ENCODE measurements around the gene KCNT2.
A peak's percentile ranks its signal among the peaks of the same experiment; 100 is the strongest.

KCNT2 gene

GRCh38 chr1:196376630-196377328 lies 231.5 kb downstream of the KCNT2 start:
- Histone ChIP-seq H3K27me3 (ENCODE audit: control insufficient read depth, insufficient read depth, low read length) (no peaks in the 10 kb centered on the region), H3K9me3 (ENCODE audit: control insufficient read depth, insufficient read depth, low read length) (no peaks in the 10 kb centered on the region), H3K4me1 (ENCODE audit: control insufficient read depth, insufficient read depth, low read length) (peaks cover 16% of the 10 kb centered on the region), H3K4me3 (ENCODE audit: low read depth, low read length) (no peak overlapping the region), H3K36me3 (ENCODE audit: control insufficient read depth, insufficient read depth, low read length) (no peaks in the 10 kb centered on the region), H3K9ac (ENCODE audit: low read depth, low read length) (no peak overlapping the region), H3K27ac (ENCODE audit: low read depth, low read length) (no peak overlapping the region)

- no peaks in the 10 kb centered on the region for H3K36me3 ChIP-seq (ENCODE audit: control insufficient read depth, insufficient read depth, low read length)
- H3K9me3 ChIP-seq (ENCODE audit: control insufficient read depth, insufficient read depth, low read length) = no peaks in the 10 kb centered on the region
- H3K27ac ChIP-seq (ENCODE audit: low read depth, low read length) = peak overlapping the region; percentile 57
- no peaks in the 10 kb centered on the region for H3K27me3 ChIP-seq (ENCODE audit: control insufficient read depth, insufficient read depth, low read length)
- no peak overlapping the region for H3K4me3 ChIP-seq (ENCODE audit: low read depth, low read length)
- H3K4me1 ChIP-seq (ENCODE audit: control insufficient read depth, insufficient read depth, low read length) = peaks cover 16% of the 10 kb centered on the region
- H3K9ac ChIP-seq (ENCODE audit: low read depth, low read length) = no peak overlapping the region; the same call in 1 of the 2 replicates
Measured at GRCh38 chr1:196373798-196374197, 234.4 kb downstream of the KCNT2 start.

DNA sequence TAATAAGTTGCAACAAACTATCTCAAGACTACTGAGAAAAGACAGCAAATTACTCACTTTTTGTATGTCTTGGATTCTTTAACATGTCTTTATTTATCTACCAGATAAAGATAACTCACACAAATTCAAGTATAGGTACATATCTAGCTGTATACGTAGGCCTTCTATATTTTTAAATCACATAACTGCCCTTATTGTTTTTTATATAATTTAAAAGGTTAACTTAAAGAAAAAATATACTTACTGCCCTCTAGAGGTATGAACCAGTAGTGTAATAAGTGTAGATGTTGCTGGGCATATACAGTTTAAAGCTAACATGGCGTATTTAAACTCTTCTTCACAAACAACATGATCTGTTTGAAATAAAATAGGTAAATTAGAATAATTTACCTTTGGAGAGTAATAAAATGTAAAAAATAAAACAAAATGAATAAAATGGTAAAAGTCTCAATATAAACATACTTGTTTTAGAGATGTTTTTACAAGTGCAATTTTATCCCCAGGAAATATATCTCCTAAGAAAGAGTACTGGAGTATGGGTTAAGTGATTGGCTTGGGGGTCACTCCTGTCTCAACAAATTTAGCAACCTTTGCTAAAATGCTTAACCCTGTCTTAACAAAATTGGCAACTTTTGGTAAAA lies 235.2 kb downstream of the KCNT2 start:
- Histone ChIP-seq H3K4me1 (ENCODE audit: control insufficient read depth, insufficient read depth, low read length) (peaks cover 21% of the 10 kb centered on the region), H3K9me3 (ENCODE audit: control insufficient read depth, insufficient read depth, low read length) (no peaks in the 10 kb centered on the region), H3K36me3 (ENCODE audit: control insufficient read depth, insufficient read depth, low read length) (no peaks in the 10 kb centered on the region), H3K27me3 (ENCODE audit: control insufficient read depth, insufficient read depth, low read length) (no peaks in the 10 kb centered on the region), H3K27ac (ENCODE audit: low read depth, low read length) (no peak overlapping the region), H3K4me3 (ENCODE audit: low read depth, low read length) (no peak overlapping the region), H3K9ac (ENCODE audit: low read depth, low read length) (no peak overlapping the region)

DNA sequence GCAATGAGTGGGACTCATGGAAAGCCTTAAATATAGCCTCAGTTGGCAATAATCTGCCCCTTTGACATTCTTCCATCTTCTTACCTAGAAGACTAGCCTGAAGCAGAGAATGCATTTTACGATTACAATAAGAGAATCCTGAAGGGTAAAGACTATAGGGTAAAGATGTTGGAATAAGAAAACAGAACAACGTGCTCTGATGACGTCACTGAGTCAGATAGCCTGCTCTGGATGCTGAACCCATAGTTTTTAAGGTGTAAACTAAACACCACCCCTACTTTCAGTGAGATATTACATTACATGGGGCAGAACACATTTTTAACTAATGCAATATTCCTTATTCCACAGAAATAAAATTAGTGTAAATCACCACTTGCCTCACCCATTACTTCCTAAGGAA lies 240.4 kb downstream of the KCNT2 start:
- no peaks in the 10 kb centered on the region for H3K36me3 ChIP-seq (ENCODE audit: control insufficient read depth, insufficient read depth, low read length)
- H3K27ac ChIP-seq (ENCODE audit: low read depth, low read length) = no peak overlapping the region
- no peaks in the 10 kb centered on the region for H3K9me3 ChIP-seq (ENCODE audit: control insufficient read depth, insufficient read depth, low read length)
- no peaks in the 10 kb centered on the region for H3K27me3 ChIP-seq (ENCODE audit: control insufficient read depth, insufficient read depth, low read length)
- H3K4me3 ChIP-seq (ENCODE audit: low read depth, low read length) = no peak overlapping the region
- no peak overlapping the region for H3K9ac ChIP-seq (ENCODE audit: low read depth, low read length)
- H3K4me1 ChIP-seq (ENCODE audit: control insufficient read depth, insufficient read depth, low read length) = peaks cover 20% of the 10 kb centered on the region

GRCh38 chr1:196366817-196367495 lies 241.3 kb downstream of the KCNT2 start:
- Histone ChIP-seq H3K27me3 (ENCODE audit: control insufficient read depth, insufficient read depth, low read length) (no peaks in the 10 kb centered on the region), H3K4me1 (ENCODE audit: control insufficient read depth, insufficient read depth, low read length) (peaks cover 25% of the 10 kb centered on the region), H3K9ac (ENCODE audit: low read depth, low read length) (no peak overlapping the region), H3K36me3 (ENCODE audit: control insufficient read depth, insufficient read depth, low read length) (no peaks in the 10 kb centered on the region), H3K27ac (ENCODE audit: low read depth, low read length) (no peak overlapping the region), H3K4me3 (ENCODE audit: low read depth, low read length) (no peak overlapping the region), H3K9me3 (ENCODE audit: control insufficient read depth, insufficient read depth, low read length) (no peaks in the 10 kb centered on the region)

DNA sequence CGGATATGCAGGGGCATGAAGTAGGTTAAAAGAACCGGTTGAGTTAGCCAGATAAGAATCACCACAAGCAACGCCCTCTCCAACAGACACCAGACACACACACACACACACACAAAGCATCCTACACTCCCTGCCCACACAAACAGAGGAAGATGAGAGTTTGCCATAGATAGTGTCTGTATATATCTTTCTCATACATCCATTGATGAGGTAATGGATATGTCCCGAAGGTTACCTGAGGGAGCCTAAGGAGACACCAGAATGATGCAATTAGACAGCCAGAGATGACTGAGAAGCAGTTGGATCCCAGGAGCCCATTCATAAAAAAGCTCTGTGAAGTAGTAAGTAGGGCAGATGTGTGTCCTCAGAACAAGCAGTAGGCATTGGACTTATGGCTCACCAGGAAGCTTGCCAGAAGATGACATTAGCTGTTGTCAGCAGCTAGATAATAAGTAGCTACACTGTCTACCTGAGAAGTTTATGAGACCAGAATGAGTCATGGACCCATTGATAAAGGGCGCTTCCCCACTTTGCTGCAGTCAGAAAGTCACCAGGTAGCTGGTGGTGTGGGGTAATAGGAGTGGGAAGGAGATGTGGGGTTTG lies 247.0 kb downstream of the KCNT2 start:
- no peak overlapping the region for H3K4me3 ChIP-seq (ENCODE audit: low read depth, low read length)
- no peak overlapping the region for H3K9ac ChIP-seq (ENCODE audit: low read depth, low read length)
- H3K27ac ChIP-seq (ENCODE audit: low read depth, low read length) = no peak overlapping the region
- H3K9me3 ChIP-seq (ENCODE audit: control insufficient read depth, insufficient read depth, low read length) = no peaks in the 10 kb centered on the region
- H3K4me1 ChIP-seq (ENCODE audit: control insufficient read depth, insufficient read depth, low read length) = peaks cover 20% of the 10 kb centered on the region
- no peaks in the 10 kb centered on the region for H3K36me3 ChIP-seq (ENCODE audit: control insufficient read depth, insufficient read depth, low read length)
- H3K27me3 ChIP-seq (ENCODE audit: control insufficient read depth, insufficient read depth, low read length) = no peaks in the 10 kb centered on the region

GRCh38 chr1:196357913-196358312 lies 250.3 kb downstream of the KCNT2 start:
- H3K4me1 ChIP-seq (ENCODE audit: control insufficient read depth, insufficient read depth, low read length) = peaks cover 7% of the 10 kb centered on the region; the same call in 1 of the 2 replicates
- no peaks in the 10 kb centered on the region for H3K9me3 ChIP-seq (ENCODE audit: control insufficient read depth, insufficient read depth, low read length)
- H3K27ac ChIP-seq (ENCODE audit: low read depth, low read length) = no peak overlapping the region
- no peak overlapping the region for H3K9ac ChIP-seq (ENCODE audit: low read depth, low read length)
- H3K4me3 ChIP-seq (ENCODE audit: low read depth, low read length) = no peak overlapping the region
- no peaks in the 10 kb centered on the region for H3K27me3 ChIP-seq (ENCODE audit: control insufficient read depth, insufficient read depth, low read length)
- H3K36me3 ChIP-seq (ENCODE audit: control insufficient read depth, insufficient read depth, low read length) = no peaks in the 10 kb centered on the region

GRCh38 chr1:196355206-196355786 lies 252.9 kb downstream of the KCNT2 start:
- H3K4me3 ChIP-seq (ENCODE audit: low read depth, low read length) = no peak overlapping the region
- H3K27me3 ChIP-seq (ENCODE audit: control insufficient read depth, insufficient read depth, low read length) = no peaks in the 10 kb centered on the region
- H3K4me1 ChIP-seq (ENCODE audit: control insufficient read depth, insufficient read depth, low read length) = no peaks in the 10 kb centered on the region
- H3K9me3 ChIP-seq (ENCODE audit: control insufficient read depth, insufficient read depth, low read length) = no peaks in the 10 kb centered on the region
- H3K27ac ChIP-seq (ENCODE audit: low read depth, low read length) = no peak overlapping the region
- H3K36me3 ChIP-seq (ENCODE audit: control insufficient read depth, insufficient read depth, low read length) = no peaks in the 10 kb centered on the region
- H3K9ac ChIP-seq (ENCODE audit: low read depth, low read length) = no peak overlapping the region

GRCh38 chr1:196344453-196344852 lies 263.8 kb downstream of the KCNT2 start:
- H3K27me3 ChIP-seq (ENCODE audit: control insufficient read depth, insufficient read depth, low read length) = no peaks in the 10 kb centered on the region
- H3K27ac ChIP-seq (ENCODE audit: low read depth, low read length) = peak overlapping the region; percentile 11
- peaks cover 38% of the 10 kb centered on the region for H3K4me1 ChIP-seq (ENCODE audit: control insufficient read depth, insufficient read depth, low read length)
- H3K9me3 ChIP-seq (ENCODE audit: control insufficient read depth, insufficient read depth, low read length) = no peaks in the 10 kb centered on the region
- peaks cover 5% of the 10 kb centered on the region for H3K36me3 ChIP-seq (ENCODE audit: control insufficient read depth, insufficient read depth, low read length)
- H3K9ac ChIP-seq (ENCODE audit: low read depth, low read length) = no peak overlapping the region
- H3K4me3 ChIP-seq (ENCODE audit: low read depth, low read length) = peak overlapping the region; percentile 18; the same call in 1 of the 2 replicates

GRCh38 chr1:196324345-196324744 lies 283.9 kb downstream of the KCNT2 start:
- peaks cover 29% of the 10 kb centered on the region for H3K4me1 ChIP-seq (ENCODE audit: control insufficient read depth, insufficient read depth, low read length)
- no peak overlapping the region for H3K4me3 ChIP-seq (ENCODE audit: low read depth, low read length)
- no peaks in the 10 kb centered on the region for H3K9me3 ChIP-seq (ENCODE audit: control insufficient read depth, insufficient read depth, low read length)
- H3K27ac ChIP-seq (ENCODE audit: low read depth, low read length) = no peak overlapping the region
- H3K27me3 ChIP-seq (ENCODE audit: control insufficient read depth, insufficient read depth, low read length) = no peaks in the 10 kb centered on the region
- H3K9ac ChIP-seq (ENCODE audit: low read depth, low read length) = no peak overlapping the region
- H3K36me3 ChIP-seq (ENCODE audit: control insufficient read depth, insufficient read depth, low read length) = peaks cover 8% of the 10 kb centered on the region
